Sigmoid colon (tissue), 4 donors: ENCODE measurements around the gene ICE2.

Source experiments
- CTCF ChIP-seq, 4 experiments: fragments of 450-650 bp in 3 of 4; fragments of 200-600 bp in 1 of 4; IDR thresholded peaks; one replicate each; pipeline ENCODE4 v1.5.1; 2016 to 2019; ENCODE audit warnings: antibody characterized with exemption in 4 of 4, mild to moderate bottlenecking in 3 of 4, moderate library complexity in 2 of 4
- EP300 ChIP-seq, 4 donors: sonication (generic); formaldehyde crosslinking; IDR thresholded peaks; one replicate each; pipeline ENCODE4 v1.6.1; 2017; ENCODE audit warnings: antibody characterized with exemption in 4 of 4
- POLR2A ChIP-seq, 2 donors: fragments of 450-650 bp; IDR thresholded peaks; one replicate each; pipeline ENCODE4 v1.6.1; 2016; ENCODE audit warnings: antibody characterized with exemption in 2 of 2, mild to moderate bottlenecking in 2 of 2, moderate library complexity in 2 of 2
- POLR2AphosphoS5 ChIP-seq, 4 donors: sonication (generic); formaldehyde crosslinking; IDR thresholded peaks; one replicate each; pipeline ENCODE4 v1.6.1; 2017; ENCODE audit warnings: antibody characterized with exemption in 4 of 4

GRCh38 chr15:60493166-60493565 lies 14.2 kb upstream of the ICE2 start:
- no peak for TF ChIP-seq CTCF (IDR thresholded peaks at IDR 0.05)
- no peak for TF ChIP-seq POLR2A (IDR thresholded peaks at IDR 0.05)
- no peak for TF ChIP-seq EP300 (IDR thresholded peaks at IDR 0.05)
- TF ChIP-seq POLR2AphosphoS5 (IDR thresholded peaks at IDR 0.05): no peak
